Measurements from ENCODE around the gene PRICKLE2.

Gene PRICKLE2

GRCh38 chr3:64216274-64217147 is 8.8 kb downstream of the PRICKLE2 start:
- H3K4me3 ChIP-seq (ENCODE audit: control insufficient read depth, low read depth, low read length) = no peak overlapping the region
- no peak for TF ChIP-seq CTCF (IDR thresholded peaks at IDR 0.05; ENCODE audit: control insufficient read depth, insufficient read depth, low read depth, low read length, missing control alignments)
- DNase-seq (ENCODE audit: low read depth) = no peak

GRCh38 chr3:64215559-64215958 is 9.7 kb downstream of the PRICKLE2 start:
- TF ChIP-seq CTCF (IDR thresholded peaks at IDR 0.05; ENCODE audit: control insufficient read depth, insufficient read depth, low read depth, low read length, missing control alignments) = no peak
- H3K4me3 ChIP-seq (ENCODE audit: control insufficient read depth, low read depth, low read length) = no peak overlapping the region
- DNase-seq (ENCODE audit: low read depth) = no peak

- TF ChIP-seq CTCF (IDR thresholded peaks at IDR 0.05; ENCODE audit: control insufficient read depth, insufficient read depth, low read depth, low read length, missing control alignments) = no peak
- no peak for DNase-seq (ENCODE audit: low read depth)
- no peak overlapping the region for H3K4me3 ChIP-seq (ENCODE audit: control insufficient read depth, low read depth, low read length)
Observed at GRCh38 chr3:64215103-64215502, 10.2 kb downstream of the PRICKLE2 start.

- TF ChIP-seq CTCF (IDR thresholded peaks at IDR 0.05; ENCODE audit: control insufficient read depth, insufficient read depth, low read depth, low read length, missing control alignments) = no peak
- H3K4me3 ChIP-seq (ENCODE audit: control insufficient read depth, low read depth, low read length) = no peak overlapping the region
- no peak for DNase-seq (ENCODE audit: low read depth)
Observed at GRCh38 chr3:64214381-64215018, 10.8 kb downstream of the PRICKLE2 start.

GRCh38 chr3:64213962-64214379 is 11.3 kb downstream of the PRICKLE2 start:
- TF ChIP-seq CTCF (IDR thresholded peaks at IDR 0.05; ENCODE audit: control insufficient read depth, insufficient read depth, low read depth, low read length, missing control alignments) = no peak
- no peak overlapping the region for H3K4me3 ChIP-seq (ENCODE audit: control insufficient read depth, low read depth, low read length)
- no peak for DNase-seq (ENCODE audit: low read depth)

GRCh38 chr3:64213224-64213878 is 11.9 kb downstream of the PRICKLE2 start:
- H3K4me3 ChIP-seq (ENCODE audit: control insufficient read depth, low read depth, low read length) = no peak overlapping the region
- no peak for TF ChIP-seq CTCF (IDR thresholded peaks at IDR 0.05; ENCODE audit: control insufficient read depth, insufficient read depth, low read depth, low read length, missing control alignments)
- DNase-seq (ENCODE audit: low read depth) = no peak
